Measurements from ENCODE around the gene TDRD7. TPM values are rescaled to one million over a fixed set of nuclear protein-coding genes. Genes with fewer than 3 reads are reported as not detected.

The TDRD7 gene
- polyA plus RNA-seq, 2 of the 4 experiments (the other 2 are of a cell fraction): 11.5 to 15.7 TPM

- H3K4me3 ChIP-seq: no peak overlapping the region
- no peak for DNase-seq (ENCODE audit: low read depth in 1 of 2, low spot score in 1 of 2)
- no peak overlapping the region for H3K4me2 ChIP-seq
- ATAC-seq: no peak
- WGBS (ENCODE audit: missing lambda C conversion rate): 81% methylated on average over 2 of the region's 2 CpGs
- TF ChIP-seq REST (IDR thresholded peaks at IDR 0.05) (no peak), HMGXB4 (CRISPR knock-in tag; IDR thresholded peaks at IDR 0.05; ENCODE audit: borderline replicate concordance) (no peak), RNF2 (IDR thresholded peaks at IDR 0.05; ENCODE audit: borderline replicate concordance, low read depth) (no peak), MYC (IDR thresholded peaks at IDR 0.05; ENCODE audit: borderline replicate concordance, low read length) (no peak), ESRRA (IDR thresholded peaks at IDR 0.05; ENCODE audit: borderline replicate concordance, low read length) (no peak), HES2 (IDR thresholded peaks at IDR 0.05) (no peak), ZC3H11A (IDR thresholded peaks at IDR 0.05) (no peak), NR3C1 (IDR thresholded peaks at IDR 0.05) (no peak), CEBPB (IDR thresholded peaks at IDR 0.05) (no peak), POLR2A (IDR thresholded peaks at IDR 0.05; ENCODE audit: low read length) (no peak), USF2 (IDR thresholded peaks at IDR 0.05) (no peak), RFX5 (IDR thresholded peaks at IDR 0.05) (no peak), KDM1A (IDR thresholded peaks at IDR 0.05; ENCODE audit: low read depth) (no peak)
- no peaks in the 10 kb centered on the region for H3K9me3 ChIP-seq
- CTCF ChIA-PET: interaction anchor here (1.4 to 4.7 kb wide), 3 partner anchors 16 to 154 kb away, joined by 4 to 29 read pairs (median 7); no protein-coding TSS in a partner anchor
- H3K4me1 ChIP-seq: 0 out of 3 replicates have a peak, but pooled peaks cover 3% of the 10 kb centered on the region
- H3K27ac ChIP-seq: no peak overlapping the region
- no peak for FAIRE-seq
- POLR2A ChIA-PET: no interaction called here
Observed at GRCh38 chr9:97445119-97445701, 33.3 kb downstream of the TDRD7 start.

- no peak for TF ChIP-seq HEYL (CRISPR knock-in tag; IDR thresholded peaks at IDR 0.05)
- TF ChIP-seq CHD2 (IDR thresholded peaks at IDR 0.05; ENCODE audit: low read length, partially characterized antibody): no peak
- no peak for TF ChIP-seq ZNF302 (CRISPR knock-in tag; IDR thresholded peaks at IDR 0.05)
- no peak for TF ChIP-seq ZSCAN20 (CRISPR knock-in tag; IDR thresholded peaks at IDR 0.05)
- TF ChIP-seq KDM5A (IDR thresholded peaks at IDR 0.05): no peak
- no peak for TF ChIP-seq JUNB (IDR thresholded peaks at IDR 0.05)
- no peak for TF ChIP-seq CBX2 (IDR thresholded peaks at IDR 0.05; ENCODE audit: borderline replicate concordance, low read depth)
- no peak for TF ChIP-seq PHF8 (IDR thresholded peaks at IDR 0.05; ENCODE audit: borderline replicate concordance, low read depth)
- TF ChIP-seq RNF2 (IDR thresholded peaks at IDR 0.05; ENCODE audit: borderline replicate concordance, low read depth): no peak
- no peak for TF ChIP-seq SMC3 (IDR thresholded peaks at IDR 0.05)
- TF ChIP-seq ATOH8 (CRISPR knock-in tag; IDR thresholded peaks at IDR 0.05; ENCODE audit: low read depth): no peak
- no peak for TF ChIP-seq E2F6 (IDR thresholded peaks at IDR 0.05; ENCODE audit: borderline replicate concordance, low read depth)
- no peak for TF ChIP-seq CEBPB (IDR thresholded peaks at IDR 0.05)
- no peak for TF ChIP-seq REST (IDR thresholded peaks at IDR 0.05)
- ChIA-PET CTCF (interaction anchor here (1.1 to 4.7 kb wide), 4 partner anchors 22 to 168 kb away, joined by 3 to 29 read pairs (median 6); partner anchors contain the start of gene TDRD7), POLR2A (no interaction called here)
- Histone ChIP-seq H3K4me3 (no peak overlapping the region), H3K4me2 (no peak overlapping the region), H3K9me3 (no peaks in the 10 kb centered on the region), H3K27ac (no peak overlapping the region), H3K4me1 (no peaks in the 10 kb centered on the region)
- FAIRE-seq (no peak), DNase-seq (ENCODE audit: low read depth in 1 of 2, low spot score in 1 of 2) (no peak), ATAC-seq (no peak)
- 95% methylated on average over 3 of the region's 3 CpGs for WGBS (ENCODE audit: missing lambda C conversion rate)
Observed at GRCh38 chr9:97447001-97447400, 35.1 kb downstream of the TDRD7 start.

Data from A549 (cell line).